GM19372 (cell line): Measurements from ENCODE around the gene GAPDHS.

Source experiments
- ATAC-seq: cut with Tn5 transposase; IDR thresholded peaks from one replicate; pipeline ENCODE4 v1.9.1; 2021; ENCODE audit warnings: mild to moderate bottlenecking, low read depth, moderate library complexity; ENCODE audit not compliant: unreplicated experiment

GAPDHS gene

DNA sequence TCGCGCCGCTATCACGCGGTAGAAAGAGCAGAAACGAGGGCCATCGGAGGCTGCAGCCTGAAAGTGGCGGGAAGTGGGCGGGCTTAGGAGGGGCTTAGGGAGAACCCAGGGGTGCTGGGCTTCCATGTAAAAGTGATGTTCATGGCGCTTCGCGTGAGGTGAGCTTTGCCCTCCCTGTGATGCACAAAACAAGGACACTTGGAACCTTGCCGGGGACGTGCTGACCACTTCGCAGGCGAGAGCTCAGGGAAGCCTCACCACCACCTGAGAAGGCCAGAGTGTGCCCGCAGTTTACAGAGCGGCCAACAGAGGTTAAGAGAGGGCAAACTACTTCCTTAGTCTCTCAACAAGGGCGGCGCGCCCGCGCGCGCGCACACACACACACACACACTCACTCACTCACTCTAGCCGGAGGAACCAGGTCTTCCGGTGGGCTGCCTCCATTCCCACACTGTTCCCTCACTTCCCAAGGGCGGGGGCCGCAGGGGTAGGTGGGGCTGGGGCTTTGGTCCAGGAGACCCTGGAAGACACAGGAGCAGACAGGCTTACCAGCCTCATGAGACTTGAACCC lies 651 bp downstream of the GAPDHS start:
- no peak for ATAC-seq

DNA sequence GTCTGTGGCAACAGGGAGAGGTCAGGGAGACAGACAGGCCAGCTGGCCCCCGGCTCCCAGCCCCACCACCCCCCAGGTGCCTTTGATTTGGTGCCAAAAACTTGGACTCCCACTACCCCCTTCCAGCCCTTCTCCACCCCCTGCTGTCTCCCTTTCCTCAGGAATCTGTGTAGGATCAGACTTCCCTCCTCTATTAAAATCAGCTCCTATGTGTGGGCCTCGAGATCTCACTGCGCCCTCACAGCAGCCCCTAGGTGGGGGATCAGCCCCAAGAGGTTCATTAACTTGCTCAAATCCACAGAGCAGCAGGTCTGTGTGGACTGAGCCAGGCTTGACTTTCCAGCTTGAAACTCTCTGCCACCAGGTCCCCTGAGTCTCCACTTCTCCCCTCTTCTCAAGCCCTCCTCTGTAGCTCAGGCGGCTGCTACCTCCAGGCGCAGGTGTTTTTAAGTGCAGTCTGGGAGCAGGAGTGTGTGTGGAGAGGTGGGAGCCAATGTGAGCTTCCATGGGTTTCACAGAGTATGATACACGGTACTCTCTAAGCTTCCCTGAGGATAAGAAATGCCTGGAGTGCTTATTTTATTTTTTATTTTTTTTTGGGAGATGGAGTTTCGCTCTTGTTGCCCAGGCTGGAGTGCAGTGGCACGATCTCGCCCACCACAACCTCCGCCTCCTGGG lies 1.7 kb downstream of the GAPDHS start:
- ATAC-seq, result no peak

DNA sequence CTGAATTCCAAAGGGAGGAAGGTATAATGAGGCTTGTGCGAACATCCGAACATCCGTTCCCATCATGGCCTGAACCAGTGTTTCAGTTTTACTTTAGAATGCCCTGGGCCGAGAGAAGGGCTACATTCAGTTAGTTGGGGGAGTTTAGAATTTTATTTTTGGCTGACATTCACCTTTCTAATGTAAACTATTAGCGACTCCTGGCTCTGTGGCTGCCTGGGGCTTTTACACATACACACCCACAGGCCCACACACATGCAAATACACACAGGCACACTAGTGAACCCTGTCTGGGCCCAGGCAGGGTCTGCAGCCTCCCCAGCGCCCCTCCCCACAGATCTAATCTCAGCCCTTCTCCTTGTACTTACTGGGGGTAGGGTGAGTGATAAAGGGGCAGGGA lies 6.1 kb downstream of the GAPDHS start:
- no peak for ATAC-seq

DNA sequence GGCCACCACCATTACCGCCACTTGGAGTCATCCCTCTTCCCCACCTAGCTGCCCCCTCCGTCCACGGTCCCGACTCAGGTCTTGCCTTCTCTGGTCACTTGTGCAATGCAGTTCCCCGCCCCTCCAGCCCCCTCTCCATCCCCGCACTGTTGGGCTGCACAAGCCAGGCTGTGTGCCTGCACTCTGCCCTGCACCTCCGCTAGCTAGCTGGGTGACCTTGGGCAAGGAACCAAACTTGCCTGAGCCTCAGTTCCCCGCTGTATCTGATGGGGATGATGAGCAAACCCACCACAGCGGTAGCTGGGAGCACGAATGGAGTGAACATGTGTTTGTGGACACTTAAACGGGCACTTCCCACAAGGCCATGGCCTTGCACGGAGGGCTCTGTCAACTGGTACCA lies 6.6 kb downstream of the GAPDHS start:
- ATAC-seq, result no peak

GRCh38 chr19:35540356-35540927 lies 7.2 kb downstream of the GAPDHS start:
- no peak for ATAC-seq

DNA sequence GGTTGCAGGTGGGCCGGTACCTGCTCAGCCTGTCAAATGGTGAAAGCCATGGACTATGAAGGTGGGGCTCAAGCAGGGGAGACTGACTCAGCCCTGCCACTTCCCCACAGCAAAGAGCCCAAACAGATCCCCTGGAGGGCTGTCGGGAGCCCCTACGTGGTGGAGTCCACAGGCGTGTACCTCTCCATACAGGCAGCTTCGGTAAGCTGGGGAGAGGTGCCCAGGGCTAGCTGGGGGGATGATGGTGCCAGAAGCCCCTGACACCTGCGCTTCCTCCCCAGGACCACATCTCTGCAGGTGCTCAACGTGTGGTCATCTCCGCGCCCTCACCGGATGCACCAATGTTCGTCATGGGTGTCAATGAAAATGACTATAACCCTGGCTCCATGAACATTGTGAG lies 9.0 kb downstream of the GAPDHS start:
- ATAC-seq, result no peak

GRCh38 chr19:35543280-35544109 lies 10.2 kb downstream of the GAPDHS start:
- no peak for ATAC-seq

DNA sequence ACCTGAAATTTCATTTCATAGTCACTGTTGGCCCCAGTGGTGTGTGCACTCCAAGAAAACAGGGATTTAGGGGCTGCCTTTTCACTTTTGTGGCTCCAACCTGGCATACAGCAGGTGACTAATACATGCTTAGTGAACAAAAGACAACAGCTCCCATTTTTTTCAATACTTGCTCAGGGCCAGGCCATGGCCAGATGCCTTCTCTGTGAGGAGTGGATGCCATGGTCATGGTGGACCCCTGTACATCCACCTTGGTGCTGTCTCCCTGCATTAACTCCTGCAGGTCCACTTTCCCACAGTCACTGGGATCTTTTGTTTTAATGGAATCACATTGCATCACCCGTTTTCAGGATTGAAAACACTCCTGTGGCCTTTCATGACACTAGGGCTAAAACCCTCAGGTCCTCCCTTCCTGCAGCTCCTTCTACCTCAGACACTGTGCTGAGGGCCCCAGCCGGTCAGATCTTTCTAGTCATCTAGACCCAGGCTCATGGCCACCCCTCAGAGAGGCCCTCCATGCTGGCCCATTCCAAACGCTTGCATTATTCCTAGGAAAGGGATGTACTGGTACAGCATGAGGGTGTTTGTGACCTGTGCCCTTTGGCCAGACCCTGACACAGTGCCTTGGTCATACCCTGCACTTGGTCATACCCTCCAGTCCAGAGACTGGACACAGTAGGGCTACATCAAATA lies 11.0 kb downstream of the GAPDHS start:
- no peak for ATAC-seq

DNA sequence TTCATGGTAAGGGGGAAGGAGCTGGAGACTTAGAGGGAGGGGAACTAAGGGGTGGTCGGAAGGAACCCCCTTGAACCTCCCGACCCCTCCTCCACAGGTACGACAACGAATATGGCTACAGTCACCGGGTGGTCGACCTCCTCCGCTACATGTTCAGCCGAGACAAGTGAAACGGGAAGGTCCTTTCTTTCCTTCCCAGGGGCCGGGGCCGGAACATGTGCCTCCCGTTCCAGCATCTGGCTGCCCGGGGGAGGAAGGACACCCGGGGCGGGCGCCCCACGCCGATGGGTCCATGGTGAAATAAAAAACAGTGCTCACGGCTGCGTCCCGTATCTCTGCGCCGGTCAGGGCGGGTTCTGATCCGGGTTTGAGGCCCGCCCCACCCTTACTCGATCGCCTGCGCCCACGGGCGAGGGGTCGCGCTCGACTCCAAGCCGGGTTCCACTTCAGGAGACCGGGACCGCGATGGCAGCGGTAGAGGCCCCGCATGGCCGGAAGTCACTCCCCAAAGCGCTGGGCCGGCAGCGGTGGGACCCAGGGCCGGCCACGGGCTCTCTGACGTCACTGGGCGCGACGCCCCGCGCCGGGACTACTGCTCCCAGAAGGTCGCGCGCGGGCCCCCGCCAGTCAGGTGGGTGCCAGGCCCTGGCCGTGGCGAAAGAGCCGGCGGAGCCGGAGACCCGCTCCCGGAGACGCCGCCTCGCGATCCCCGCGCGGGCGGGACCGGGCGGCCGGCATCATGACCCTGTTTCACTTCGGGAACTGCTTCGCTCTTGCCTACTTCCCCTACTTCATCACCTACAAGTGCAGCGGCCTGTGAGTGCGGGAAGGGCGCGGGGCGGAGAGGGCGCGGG lies 12.0 kb downstream of the GAPDHS start, which contains the start of gene TMEM147:
TMEM147 (plus strand) TSS at position 626 of the 854 bp plus-strand sequence; CDS start at position 740, 114 bp downstream.
- peak; percentile 87 for ATAC-seq

DNA sequence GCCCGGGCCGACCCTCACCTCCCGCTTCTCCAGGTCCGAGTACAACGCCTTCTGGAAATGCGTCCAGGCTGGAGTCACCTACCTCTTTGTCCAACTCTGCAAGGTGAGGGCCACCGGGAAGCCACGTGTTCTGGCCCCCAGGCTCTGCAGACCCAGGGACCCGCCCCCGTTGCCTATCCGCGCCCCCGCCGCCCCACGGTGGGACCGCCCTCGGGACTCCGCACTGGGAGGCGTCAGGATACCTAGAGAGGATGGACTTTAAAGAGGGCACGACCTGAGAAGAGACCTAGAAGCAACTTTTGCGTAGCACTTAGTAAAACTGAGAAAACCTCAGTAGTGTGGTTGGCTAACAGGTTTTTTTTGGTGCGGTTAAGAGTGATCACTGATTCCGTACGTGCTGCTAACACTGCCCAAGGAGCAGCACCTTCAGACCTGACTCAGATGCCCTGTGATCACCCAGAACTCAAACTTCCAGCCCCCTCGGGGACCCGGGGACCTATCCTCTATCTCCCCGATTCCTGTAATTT lies 12.7 kb downstream of the GAPDHS start:
- peak; percentile 48 for ATAC-seq

- no peak for ATAC-seq
These were observed 13.3 kb downstream of the GAPDHS start for GRCh38 chr19:35546532-35546931.

- no peak for ATAC-seq
These were observed 16.0 kb downstream of the GAPDHS start for GRCh38 chr19:35549174-35549788.

DNA sequence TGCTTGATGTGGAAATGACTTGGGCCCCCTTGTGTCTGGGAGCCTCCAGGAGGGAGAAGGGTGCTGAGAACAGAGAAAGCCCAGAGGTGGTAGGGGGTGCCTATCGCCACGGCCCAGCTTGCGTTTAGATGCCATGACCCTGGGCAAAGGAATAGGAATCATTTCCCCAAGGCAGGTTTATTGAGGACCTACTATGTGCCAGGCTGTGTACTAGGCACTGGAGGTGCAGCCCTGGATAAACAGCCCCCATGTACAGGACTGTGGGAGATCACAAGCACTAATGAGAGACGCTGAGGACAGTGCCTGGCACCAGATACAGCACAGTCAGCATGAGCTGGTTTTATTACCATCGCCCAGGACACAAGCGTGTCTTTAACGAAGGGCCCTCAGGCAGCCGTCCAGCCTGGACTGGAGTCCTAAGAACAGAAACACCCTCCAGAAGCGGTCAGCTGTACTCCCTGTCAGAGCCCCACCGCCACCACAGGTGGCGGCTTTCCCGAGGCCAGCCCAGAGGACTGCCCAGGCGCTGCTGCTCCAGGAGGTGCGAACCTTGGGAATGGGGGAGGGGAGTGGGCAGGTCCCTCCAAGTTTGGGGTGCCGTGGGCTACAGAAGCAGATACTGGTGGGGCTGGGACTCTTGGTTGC lies 16.7 kb downstream of the GAPDHS start:
- ATAC-seq, result no peak

GRCh38 chr19:35551091-35551810 lies 18.0 kb downstream of the GAPDHS start:
- no peak for ATAC-seq

- ATAC-seq, result no peak
These were observed 19.5 kb downstream of the GAPDHS start for GRCh38 chr19:35552534-35553384.

DNA sequence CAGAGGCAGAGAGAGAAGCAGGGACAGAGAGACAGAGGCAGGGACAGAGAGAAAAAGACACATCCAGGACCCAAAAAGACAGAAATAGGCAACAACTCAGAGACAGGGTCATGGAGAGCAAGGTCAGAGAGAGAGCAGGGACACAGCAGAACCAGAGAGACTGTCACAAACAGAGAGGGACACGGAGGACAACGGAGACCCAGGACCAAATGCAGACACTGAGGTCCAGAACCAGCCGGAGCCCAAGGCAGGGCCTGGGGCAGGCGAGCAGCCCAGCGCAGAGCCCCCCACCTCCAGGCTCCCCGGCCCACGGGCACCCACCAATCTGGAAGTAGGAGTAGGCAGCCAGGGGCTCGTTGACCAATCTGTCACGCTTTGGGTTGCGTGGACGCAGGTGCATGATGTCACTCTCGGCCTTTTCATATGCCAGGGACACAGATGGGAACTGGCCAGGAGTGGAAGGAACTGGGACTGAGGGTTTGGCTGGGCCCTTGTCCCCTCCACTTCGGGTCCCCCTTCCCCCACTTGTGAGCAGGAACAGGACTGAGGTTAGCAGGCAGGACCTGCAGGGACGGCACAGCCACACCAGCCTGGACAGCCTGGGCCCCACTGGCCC lies 20.2 kb downstream of the GAPDHS start:
- no peak for ATAC-seq

DNA sequence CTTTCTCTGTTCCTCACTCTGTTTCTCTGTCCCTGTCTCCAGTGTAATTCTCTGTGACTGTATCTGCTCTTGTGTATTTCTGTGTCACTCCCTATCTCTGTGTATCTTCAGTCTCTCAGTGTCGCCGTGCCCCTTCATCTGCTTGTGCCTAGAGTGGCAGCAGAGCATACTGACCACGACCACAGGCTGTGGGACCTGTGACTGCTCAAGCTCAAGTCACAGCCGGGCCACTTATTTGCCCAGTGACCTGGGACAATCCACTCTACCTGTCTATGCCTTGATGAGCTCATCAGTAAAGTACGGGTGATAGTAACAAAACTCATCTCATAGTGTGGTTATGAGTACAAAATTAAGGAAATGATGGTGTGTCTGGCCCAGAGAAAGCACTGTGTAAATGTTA lies 20.8 kb downstream of the GAPDHS start:
- ATAC-seq, result no peak
